AG09309 (cell line): ENCODE data around the gene DEPP1.

Experiments used
- DNase-seq: peaks from one replicate; pipeline ENCODE4 v3.0.0-alpha.2; 2010; ENCODE audit warnings: low read depth
- H3K4me3 ChIP-seq: 2 replicates; pipeline ENCODE4 v1.5.1; 2011; ENCODE audit warnings: mild to moderate bottlenecking, low read depth, low read length, moderate library complexity; ENCODE audit not compliant: control insufficient read depth
- CTCF ChIP-seq: IDR thresholded peaks from 2 replicates; pipeline ENCODE4 v1.5.1; 2011; ENCODE audit warnings: mild to moderate bottlenecking, low read depth, low read length, inconsistent platforms; ENCODE audit not compliant: insufficient read depth, control insufficient read depth; ENCODE audit errors: missing control alignments

The DEPP1 gene

GRCh38 chr10:44926751-44927351 lies 51.8 kb downstream of the DEPP1 start:
- H3K4me3 ChIP-seq, result no peak overlapping the region
- DNase-seq, result no peak
- TF ChIP-seq CTCF, result no peak
